ENCODE measurements around the gene TYROBP. TPM values are rescaled to one million over a fixed set of nuclear protein-coding genes. Genes with fewer than 3 reads are reported as not detected.
"Not testable (repeated sequence)": the region's sequence is repeated elsewhere in the genome, so short reads cannot be mapped to it uniquely, and the experiment has no call there.

The TYROBP gene
- total RNA-seq (2014; rRNA removed; shearing (Covaris generic)): not detected in 2 replicates

DNA sequence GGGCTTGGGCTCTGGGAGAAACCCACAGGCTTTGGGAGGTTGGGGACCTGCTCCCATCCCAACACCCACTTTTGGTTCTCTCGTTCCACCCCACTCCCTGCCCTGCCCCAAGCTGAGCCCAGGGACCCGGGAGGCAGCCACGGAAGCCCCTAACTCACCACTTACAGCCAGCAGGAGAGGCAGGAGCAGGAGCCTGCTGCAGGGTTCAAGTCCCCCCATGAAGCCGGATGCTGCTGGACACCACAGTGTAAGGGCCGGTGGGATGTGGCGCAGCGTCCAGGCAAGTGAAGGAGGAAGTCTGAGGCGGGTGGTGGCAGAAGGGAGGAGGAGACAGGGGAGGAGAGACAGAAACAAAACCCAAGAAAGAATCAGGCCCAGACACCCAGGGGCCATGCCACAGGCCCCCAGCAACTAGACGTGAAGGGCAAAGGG, at the start of gene TYROBP:
Gene TYROBP (minus strand): TSS at position 286 of the 432 bp plus-strand sequence. CDS start 67 bp downstream, at position 219.
- DNase-seq (ENCODE audit: low spot score): no peak

DNA sequence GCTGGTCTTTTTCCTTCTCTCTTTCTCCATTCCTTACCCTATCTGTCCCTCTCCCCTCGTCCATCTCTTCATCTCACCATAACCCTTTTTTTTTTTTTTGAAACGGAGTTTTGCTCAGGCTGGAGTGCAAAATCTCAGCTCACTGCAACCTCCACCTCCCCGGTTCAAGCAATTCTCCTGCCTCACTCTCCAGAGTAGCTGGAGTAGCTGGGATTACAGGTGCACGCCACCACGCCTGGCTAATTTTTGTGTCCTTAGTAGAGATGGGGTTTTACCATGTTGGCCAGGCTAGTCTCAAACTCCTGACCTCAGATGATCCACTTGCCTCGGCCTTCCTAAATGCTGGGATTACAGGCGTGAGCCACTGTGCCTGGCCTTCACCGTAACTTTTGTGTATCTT, 49.3 kb upstream of the TYROBP start:
- not testable (repeated sequence) for DNase-seq (ENCODE audit: low spot score)

DNA sequence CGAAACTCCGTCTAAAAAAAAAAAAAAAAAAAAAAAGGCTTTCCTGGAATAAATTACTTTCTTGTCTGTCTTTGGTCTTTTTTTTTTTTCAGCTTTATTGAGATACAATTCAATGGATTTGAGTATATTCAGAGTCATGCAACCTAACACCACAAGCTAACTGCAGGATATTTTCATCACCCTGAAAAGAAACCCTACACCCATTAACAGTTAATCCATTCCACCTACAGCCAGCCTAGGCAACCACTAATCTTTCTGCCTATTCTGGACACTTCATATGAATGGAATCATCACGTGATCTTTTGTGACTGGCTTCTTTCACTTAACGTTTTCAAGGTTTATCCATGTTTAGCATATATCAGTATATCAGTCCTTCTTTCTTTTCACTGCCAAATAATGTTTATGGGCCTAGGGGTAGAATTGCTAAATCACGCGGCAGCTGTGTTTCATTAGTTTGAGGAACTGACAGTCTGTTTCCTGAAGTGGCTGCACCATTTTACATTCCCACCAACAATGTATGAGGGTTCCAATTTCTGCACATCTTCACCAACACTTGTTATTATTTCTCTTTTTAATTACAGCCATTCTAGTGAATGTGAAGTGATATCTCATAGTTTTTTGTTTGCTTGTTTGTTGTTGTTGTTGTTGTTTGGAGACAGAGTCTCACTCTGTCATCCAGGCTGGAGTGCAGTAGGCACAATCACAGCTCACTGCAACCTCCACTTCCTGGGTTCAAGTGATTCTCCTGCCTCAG, 48.0 kb upstream of the TYROBP start:
- DNase-seq (ENCODE audit: low spot score): no peak

DNA sequence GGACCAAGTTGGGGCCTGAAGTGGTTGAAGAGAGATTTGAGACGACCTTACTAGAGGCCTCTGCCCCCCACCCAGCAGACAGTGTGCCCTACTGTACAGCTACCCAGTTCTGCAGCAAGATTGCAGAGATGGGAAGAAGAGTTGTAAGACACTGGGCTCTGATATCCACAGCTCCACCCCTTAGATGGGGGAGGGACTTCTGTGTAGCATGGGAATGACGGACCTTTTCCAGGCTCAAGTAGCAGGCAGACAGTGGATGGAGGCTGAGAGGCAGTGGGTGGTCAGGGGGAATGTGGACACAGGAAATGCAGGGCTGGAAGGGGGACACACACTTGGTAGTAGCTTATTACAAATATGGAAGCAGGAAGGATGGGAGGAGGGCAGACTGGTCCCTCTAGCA, 41.0 kb upstream of the TYROBP start:
- DNase-seq (ENCODE audit: low spot score): no peak

DNA sequence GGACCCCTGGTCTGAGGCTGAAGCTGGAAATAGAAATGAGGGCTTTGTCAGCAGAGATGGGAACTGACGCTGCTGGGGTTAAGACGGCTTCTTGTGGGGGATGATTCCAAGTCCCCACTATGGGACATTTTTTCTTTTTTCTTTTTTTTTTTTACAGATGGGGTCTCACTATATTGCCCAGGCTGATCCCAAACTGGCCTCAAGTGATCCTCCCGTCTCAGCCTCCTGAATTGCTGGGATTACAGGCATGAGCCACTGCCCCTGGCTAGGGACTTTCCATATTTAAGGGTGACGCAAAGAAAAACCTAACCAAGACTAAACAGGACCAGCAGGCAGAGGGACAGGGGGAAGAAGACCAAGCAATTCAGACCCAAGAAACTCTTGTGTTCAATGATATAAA, 38.1 kb upstream of the TYROBP start:
- DNase-seq (ENCODE audit: low spot score): no peak

DNA sequence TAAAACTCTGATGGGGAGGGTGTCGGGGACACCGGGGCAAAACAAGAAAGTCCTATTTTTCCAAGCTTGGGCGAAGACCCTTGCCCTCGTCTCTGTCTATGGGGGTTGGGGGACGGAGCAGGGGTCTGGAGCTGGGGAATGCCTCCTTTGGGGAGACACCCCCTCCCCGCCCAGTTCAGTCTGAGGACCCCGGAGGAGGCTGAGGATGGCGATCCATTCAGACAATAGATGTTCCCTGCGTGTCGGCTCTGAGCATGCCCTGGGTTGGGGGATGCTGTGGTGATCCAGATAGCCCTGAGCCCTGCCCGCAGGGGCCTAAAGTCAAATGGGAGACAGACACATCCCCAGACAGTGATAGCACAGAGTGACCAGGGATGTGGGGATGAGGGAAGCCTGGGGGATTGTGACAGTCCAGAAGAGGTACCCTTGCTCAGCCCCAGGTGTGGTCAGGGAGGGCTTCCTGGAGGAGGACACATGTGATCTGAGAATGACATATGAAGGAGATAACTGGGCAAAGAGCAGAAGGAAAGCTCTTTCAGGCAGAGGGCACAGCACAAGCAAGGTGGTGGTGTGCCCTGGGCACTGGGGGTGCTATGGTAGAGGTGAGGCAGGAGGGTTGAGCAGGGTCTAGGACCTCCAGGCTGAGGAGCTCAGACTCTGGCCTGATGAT, 37.2 kb upstream of the TYROBP start:
- no peak for DNase-seq (ENCODE audit: low spot score)

DNA sequence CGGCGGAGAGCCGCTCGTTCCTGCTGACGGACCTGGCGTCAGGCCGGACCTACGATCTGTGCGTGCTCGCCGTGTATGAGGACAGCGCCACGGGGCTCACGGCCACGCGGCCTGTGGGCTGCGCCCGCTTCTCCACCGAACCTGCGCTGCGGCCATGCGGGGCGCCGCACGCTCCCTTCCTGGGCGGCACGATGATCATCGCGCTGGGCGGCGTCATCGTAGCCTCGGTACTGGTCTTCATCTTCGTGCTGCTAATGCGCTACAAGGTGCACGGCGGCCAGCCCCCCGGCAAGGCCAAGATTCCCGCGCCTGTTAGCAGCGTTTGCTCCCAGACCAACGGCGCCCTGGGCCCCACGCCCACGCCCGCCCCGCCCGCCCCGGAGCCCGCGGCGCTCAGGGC, 36.5 kb upstream of the TYROBP start:
- DNase-seq (ENCODE audit: low spot score): no peak

DNA sequence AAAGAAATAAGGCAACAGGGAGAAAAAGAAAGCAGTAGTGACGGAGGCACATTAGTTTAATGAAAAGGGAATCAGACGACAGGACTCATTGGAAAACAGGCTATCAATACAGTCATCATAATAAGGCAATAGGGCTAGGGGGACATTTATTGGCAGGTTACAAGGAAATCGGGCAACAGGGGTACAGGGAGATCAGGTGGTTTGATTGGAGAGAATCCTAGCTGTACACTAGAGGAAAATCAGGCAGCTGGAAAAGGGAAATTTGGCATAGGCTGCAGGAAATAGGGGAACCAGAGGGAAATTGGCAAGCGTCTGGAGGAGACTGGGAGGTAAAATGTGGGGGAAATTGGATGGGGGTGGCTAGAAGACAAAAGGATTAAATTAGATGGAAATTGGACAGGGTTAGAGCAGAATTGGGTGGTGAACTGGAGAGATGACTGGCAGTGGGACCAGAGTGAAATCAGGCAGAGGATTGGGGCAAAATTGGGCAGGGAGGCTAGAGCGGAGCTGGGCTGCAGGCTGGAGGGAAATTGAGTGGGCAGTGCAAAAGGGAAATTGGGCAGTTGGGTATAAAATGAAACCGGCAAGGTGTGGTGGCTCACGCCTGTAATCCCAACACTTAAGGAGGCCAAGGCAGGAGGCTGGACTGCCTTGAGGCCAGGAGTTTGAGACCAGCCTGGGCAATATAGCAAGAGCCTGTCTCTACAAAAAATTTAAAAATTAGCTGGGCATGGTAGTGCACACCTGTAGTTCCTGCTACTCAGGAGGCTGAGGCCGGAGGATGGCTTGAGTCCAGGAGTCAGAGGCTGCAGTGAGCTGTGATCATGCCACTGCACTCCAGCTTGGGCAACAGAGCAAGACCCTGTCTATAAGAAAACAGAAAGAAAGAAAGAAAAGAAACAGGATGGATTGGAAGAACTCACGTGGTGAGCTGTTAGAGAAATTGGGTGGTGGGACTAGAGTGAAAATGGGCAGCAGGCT, 35.5 kb upstream of the TYROBP start:
- no peak for DNase-seq (ENCODE audit: low spot score)

DNA sequence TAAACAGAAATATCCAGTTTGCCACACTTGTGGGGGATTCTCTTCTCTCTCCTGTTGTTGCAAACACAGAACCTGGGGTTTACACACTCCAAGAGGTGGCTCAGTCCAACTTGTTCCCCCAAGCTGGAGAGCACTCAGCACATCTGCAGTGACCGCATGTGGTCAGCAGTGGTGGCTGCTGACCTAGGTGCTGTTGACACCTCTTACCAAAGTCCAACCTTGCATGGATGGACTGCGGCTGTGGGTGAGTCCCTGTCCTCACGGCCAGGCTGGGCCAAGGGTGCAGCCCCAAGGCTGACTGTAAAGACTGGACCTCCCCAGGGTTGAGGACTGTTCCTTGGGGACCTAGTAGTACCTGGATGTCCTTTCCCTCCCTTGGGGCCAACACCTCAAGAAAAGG, 34.1 kb upstream of the TYROBP start:
- DNase-seq (ENCODE audit: low spot score): no peak

DNA sequence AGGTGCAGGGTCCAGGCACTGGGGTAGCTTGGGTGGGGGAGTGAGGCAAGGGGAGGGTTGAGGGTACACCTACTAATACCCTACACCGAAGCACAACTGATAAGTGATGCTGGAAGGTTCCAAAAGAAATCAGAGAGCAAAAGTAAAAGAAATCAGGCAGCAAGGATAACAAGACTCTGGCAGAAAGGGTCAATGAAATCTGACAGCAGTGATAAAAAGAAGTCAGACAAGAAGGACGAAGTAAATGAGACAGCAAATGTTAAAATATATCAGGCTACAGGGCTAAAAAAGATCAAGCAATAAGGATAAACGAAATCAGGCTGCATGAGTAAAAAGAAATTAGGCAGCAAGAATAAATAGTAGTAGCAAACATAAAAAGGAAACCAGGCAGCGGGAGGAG, 32.7 kb upstream of the TYROBP start:
- no peak for DNase-seq (ENCODE audit: low spot score)

DNA sequence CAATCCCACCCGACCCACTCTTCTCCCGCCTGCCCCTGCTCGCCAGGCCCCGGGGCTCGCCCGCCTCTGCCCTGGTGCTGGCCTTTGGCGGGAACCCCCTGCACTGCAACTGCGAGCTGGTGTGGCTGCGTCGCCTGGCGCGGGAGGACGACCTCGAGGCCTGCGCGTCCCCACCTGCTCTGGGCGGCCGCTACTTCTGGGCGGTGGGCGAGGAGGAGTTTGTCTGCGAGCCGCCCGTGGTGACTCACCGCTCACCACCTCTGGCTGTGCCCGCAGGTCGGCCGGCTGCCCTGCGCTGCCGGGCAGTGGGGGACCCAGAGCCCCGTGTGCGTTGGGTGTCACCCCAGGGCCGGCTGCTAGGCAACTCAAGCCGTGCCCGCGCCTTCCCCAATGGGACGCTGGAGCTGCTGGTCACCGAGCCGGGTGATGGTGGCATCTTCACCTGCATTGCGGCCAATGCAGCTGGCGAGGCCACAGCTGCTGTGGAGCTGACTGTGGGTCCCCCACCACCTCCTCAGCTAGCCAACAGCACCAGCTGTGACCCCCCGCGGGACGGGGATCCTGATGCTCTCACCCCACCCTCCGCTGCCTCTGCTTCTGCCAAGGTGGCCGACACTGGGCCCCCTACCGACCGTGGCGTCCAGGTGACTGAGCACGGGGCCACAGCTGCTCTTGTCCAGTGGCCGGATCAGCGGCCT, 32.1 kb upstream of the TYROBP start:
- DNase-seq (ENCODE audit: low spot score): no peak

DNA sequence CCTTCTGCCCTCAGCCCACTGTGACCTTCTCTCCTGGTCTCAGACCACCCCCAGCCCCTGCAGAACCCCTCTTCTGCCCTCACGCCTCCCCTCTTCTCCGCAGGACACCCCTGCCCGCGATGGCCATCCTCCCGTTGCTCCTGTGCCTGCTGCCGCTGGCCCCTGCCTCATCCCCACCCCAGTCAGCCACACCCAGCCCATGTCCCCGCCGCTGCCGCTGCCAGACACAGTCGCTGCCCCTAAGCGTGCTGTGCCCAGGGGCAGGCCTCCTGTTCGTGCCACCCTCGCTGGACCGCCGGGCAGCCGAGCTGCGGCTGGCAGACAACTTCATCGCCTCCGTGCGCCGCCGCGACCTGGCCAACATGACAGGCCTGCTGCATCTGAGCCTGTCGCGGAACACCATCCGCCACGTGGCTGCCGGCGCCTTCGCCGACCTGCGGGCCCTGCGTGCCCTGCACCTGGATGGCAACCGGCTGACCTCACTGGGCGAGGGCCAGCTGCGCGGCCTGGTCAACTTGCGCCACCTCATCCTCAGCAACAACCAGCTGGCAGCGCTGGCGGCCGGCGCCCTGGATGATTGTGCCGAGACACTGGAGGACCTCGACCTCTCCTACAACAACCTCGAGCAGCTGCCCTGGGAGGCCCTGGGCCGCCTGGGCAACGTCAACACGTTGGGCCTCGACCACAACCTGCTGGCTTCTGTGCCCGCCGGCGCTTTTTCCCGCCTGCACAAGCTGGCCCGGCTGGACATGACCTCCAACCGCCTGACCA, 31.4 kb upstream of the TYROBP start:
- DNase-seq (ENCODE audit: low spot score): no peak

DNA sequence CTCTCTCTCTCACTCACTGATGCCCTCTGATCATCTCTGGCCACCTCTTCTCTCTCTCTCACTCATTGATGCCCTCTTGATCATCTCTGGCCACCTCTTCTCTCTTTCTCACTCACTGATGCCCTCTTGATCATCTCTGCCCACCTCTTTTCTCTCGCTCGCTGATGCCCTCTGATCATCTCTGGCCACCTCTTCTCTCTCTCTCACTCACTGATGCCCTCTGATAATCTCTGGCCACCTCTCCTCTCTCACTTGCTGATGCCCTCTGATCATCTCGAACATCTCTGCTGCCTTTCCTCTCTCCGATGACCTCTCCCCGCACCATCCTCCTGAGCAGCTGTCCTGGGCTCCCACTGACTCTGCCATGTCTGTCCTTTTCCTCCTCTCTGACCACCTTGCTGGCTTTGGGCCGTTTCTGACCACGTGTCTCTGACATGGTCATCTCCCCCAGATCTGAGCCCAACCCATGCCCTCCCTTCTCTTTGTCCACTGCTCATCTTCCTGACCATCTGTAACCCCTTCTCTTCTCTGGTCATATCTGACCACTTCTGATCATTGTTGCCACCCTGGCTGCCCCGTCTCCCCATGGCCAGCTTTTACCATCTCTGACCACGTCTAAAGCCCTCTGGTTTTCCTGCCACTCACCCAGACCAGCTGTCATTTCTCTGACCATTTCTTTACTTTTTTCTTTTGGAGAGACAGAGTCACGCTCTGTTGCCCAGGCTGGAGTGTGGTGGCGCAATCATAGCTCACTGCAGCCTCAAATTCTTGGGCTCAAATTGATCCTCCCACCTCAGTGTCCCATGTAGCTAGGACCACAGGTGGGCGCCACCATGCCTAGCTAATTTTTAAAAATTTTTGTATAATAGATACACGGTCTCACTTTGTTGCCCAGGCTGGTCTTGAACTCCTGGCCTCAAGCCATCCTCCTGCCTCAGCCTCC, 30.5 kb upstream of the TYROBP start:
- DNase-seq (ENCODE audit: low spot score): no peak

DNA sequence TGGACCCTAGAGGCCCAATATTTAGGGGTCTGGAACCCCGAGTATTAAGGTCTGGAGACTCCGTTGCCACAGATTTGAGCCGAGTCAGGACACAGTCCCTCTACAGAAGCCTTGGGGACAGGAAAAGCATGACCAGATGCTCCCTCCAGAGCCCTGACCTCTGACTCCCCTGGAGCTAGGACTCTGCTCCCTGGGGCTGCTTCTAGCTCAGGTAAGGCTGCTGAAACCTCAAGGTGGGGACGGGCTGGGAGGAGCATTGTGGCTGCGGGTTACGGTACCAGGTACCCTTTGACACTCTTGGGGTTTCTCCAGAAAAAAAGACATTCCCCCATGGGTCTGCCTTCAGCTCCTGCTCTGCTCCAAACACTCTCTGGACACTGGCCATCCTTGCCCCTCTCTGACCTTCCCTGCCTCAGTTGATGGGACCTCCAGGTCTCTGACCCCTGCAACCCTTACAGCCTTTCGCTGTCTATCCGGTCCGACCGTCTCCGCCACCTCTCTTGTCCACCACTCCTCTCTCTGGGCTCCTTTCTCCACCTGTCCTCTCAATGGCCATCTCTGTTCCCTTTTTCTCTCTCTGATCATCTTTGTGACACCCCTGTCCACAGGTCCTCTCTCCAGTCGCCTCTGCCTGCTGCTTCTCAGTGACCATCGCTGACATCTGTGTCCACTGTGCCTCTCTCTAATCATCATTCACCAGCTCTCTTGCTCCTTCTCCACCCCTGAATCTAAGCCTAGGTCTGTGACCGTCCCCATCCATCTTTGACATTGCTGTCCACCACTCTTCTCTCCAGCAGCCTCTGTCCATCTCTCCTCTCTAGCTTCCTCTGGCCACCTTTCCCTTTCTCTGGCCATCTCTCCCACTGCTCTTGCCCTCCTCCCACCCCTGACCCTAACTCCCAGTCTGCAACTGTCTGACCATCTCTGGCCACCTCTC, 29.5 kb upstream of the TYROBP start:
- no peak for DNase-seq (ENCODE audit: low spot score)

DNA sequence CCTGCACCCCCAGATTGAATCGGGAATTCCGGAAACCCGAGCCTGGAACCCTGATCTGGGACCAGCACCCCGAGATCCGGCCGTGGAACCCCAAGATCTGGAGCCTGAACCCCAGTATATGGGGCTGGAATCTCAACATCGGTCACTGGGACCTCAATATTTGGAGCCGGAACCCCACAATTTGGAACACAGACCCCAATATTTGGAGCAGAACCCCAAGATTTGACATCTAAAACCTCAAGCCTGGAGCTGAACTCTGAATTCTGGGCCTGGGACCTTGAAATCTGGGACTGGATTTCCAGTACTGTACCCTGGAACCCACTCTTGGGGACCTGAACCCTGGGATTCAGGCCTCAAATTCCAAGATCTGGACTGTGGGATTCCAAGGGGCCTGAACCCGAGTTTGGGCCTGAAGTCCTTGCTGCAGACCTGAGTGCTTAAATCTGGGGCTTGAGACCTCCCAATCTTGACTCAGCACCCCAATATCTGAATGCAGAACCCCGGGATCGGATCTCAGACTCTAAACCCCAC, 28.7 kb upstream of the TYROBP start:
- no peak for DNase-seq (ENCODE audit: low spot score)

DNA sequence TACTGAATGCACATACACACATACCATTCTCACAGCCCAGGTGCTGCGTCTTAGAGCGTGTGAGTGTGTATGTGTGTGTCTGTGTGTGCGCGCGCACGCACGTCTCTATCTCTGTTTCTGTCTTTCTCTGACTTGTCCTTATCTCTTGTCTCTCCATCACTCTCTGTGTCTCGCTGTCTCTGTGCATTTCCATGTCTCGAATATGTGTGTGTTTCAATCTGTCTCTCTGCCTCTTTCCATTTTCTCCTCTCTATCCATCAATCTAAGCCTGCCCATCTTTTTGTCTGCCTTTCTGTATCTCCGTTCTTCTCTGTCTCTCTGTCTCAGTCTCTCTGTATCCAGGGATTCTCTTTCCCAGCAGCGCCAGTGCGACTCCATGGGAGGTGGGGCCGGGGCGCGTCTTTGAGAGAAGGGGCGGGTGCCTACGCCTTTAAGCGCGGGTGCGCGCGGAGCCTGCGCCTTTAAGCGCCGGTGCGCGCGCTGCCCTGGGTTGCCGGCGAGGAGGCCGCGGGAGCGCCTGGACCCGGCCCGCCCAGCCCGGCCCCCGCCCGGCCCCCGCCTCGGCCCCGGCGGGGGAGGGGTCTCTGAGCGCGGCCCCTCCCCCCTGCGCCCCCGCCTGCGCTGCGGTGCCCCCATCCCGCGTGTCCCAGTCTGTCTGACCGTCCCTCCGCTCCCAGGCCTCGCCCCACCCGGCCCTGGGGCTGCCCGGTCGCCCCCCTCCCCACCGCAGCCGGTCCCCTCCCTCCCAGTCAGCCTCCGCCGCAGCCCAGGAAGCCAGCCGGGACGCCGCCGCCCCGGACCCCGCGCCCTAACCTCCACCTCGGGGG, 28.0 kb upstream of the TYROBP start, which contains the start of gene LRFN3:
Gene LRFN3 (plus strand): TSS at position 464 of the 827 bp plus-strand sequence. CDS start 3,052 bp downstream, outside the sequence.
- peak; percentile 38 for DNase-seq (ENCODE audit: low spot score)

DNA sequence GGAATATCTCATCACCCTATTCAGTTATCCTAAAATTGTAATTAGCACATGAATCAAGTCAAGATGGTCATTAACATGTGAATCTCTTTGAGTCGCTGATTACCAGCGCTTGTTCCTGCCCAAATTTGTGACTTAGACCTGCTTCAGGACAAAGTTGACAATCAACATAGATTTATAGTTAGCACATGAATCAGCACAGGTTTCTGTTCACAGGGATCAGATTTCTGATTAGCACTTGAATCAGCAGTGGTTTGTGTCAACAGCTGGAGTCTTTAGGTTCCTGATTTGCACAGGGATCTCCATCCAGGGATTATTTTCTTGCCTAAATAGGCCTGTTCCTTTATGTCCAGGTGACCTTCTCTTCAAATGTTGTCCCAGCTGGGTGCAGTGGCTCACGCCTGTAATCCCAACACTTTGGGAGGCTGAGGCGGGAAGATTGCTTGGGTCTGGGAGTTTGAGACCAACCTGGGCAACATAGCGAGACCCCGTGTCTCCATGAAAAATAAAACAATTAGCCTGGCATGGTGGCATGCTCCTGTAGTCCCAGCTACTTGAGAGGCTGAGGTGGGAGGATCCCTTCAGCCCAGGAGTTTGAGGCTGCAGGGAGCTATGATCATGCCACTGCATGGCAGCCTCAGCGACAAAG, 24.3 kb upstream of the TYROBP start:
- DNase-seq (ENCODE audit: low spot score): no peak
